ENCODE results near the gene UBE2O.
A peak's percentile ranks its signal among the peaks of the same experiment; 100 is the strongest.

Gene UBE2O

GRCh38 chr17:76383546-76384221 lies 69.3 kb downstream of the UBE2O start:
- ATAC-seq (ENCODE audit: insufficient read depth, low read depth) (peak; percentile 53), DNase-seq (peak; percentile 70)
- Histone ChIP-seq H3K9me3 (ENCODE audit: insufficient read depth, low read length, severe bottlenecking) (no peaks in the 10 kb centered on the region), H3K36me3 (ENCODE audit: insufficient read depth, low read length) (no peaks in the 10 kb centered on the region), H2AFZ (ENCODE audit: low read depth, low read length) (peak overlapping the region; percentile 77), H3K79me2 (ENCODE audit: insufficient read depth, low read length) (no peaks in the 10 kb centered on the region), H3K4me2 (ENCODE audit: insufficient read depth, low read length) (peak overlapping the region; percentile 81), H3K27ac (ENCODE audit: low read length) (peak overlapping the region; percentile 3), H4K20me1 (ENCODE audit: insufficient read depth, low read length) (0 out of 2 replicates have a peak, but pooled peaks cover 3% of the 10 kb centered on the region), H3K4me3 (ENCODE audit: low read depth in 1 of 2, low read length in 2 of 2) (peak overlapping the region; percentile 36 to 56; a peak in 3 of 4 replicates), H3K27me3 (ENCODE audit: insufficient read depth, low read length, poor library complexity) (peaks cover 15% of the 10 kb centered on the region), H3K4me1 (ENCODE audit: insufficient read depth, low read length) (peaks cover 28% of the 10 kb centered on the region), H3K9ac (ENCODE audit: low read depth, low read length) (peak overlapping the region; percentile 72)
- peak; percentile 39 for TF ChIP-seq CTCF (IDR thresholded peaks at IDR 0.05; ENCODE audit: borderline replicate concordance, extremely low read depth, low read length, poor library complexity, severe bottlenecking)
- no peak for TF ChIP-seq EZH2 (IDR thresholded peaks at IDR 0.05; ENCODE audit: borderline replicate concordance, low read depth, low read length, severe bottlenecking)

GRCh38 chr17:76382803-76383545 lies 70.0 kb downstream of the UBE2O start:
- H3K9ac ChIP-seq (ENCODE audit: low read depth, low read length), result peak overlapping the region; percentile 72
- peaks cover 28% of the 10 kb centered on the region for H3K4me1 ChIP-seq (ENCODE audit: insufficient read depth, low read length)

GRCh38 chr17:76382351-76382802 lies 70.6 kb downstream of the UBE2O start:
- no peak for TF ChIP-seq CTCF (IDR thresholded peaks at IDR 0.05; ENCODE audit: borderline replicate concordance, extremely low read depth, low read length, poor library complexity, severe bottlenecking)
- no peak for TF ChIP-seq EZH2 (IDR thresholded peaks at IDR 0.05; ENCODE audit: borderline replicate concordance, low read depth, low read length, severe bottlenecking)
- H3K36me3 ChIP-seq (ENCODE audit: insufficient read depth, low read length), result no peaks in the 10 kb centered on the region
- H3K9ac ChIP-seq (ENCODE audit: low read depth, low read length), result peak overlapping the region; percentile 72; the same call in 1 of the 2 replicates
- no peak for DNase-seq
- H3K4me3 ChIP-seq (ENCODE audit: low read depth in 1 of 2, low read length in 2 of 2), result peak overlapping the region in 1 of 2 experiments; percentile 56; a peak in 3 of 4 replicates
- H4K20me1 ChIP-seq (ENCODE audit: insufficient read depth, low read length), result 0 out of 2 replicates have a peak, but pooled peaks cover 3% of the 10 kb centered on the region
- no peaks in the 10 kb centered on the region for H3K79me2 ChIP-seq (ENCODE audit: insufficient read depth, low read length)
- H3K27ac ChIP-seq (ENCODE audit: low read length), result no peak overlapping the region
- no peak overlapping the region for H2AFZ ChIP-seq (ENCODE audit: low read depth, low read length)
- H3K4me2 ChIP-seq (ENCODE audit: insufficient read depth, low read length), result peak overlapping the region; percentile 81
- no peaks in the 10 kb centered on the region for H3K9me3 ChIP-seq (ENCODE audit: insufficient read depth, low read length, severe bottlenecking)
- no peak for ATAC-seq (ENCODE audit: insufficient read depth, low read depth)
- peaks cover 28% of the 10 kb centered on the region for H3K4me1 ChIP-seq (ENCODE audit: insufficient read depth, low read length)
- H3K27me3 ChIP-seq (ENCODE audit: insufficient read depth, low read length, poor library complexity), result peaks cover 15% of the 10 kb centered on the region

More at GRCh38 chr17:76382803-76383545, 70.0 kb downstream of the UBE2O start:
- TF ChIP-seq CTCF (IDR thresholded peaks at IDR 0.05; ENCODE audit: borderline replicate concordance, extremely low read depth, low read length, poor library complexity, severe bottlenecking), result no peak
- peak; percentile 82 for TF ChIP-seq EZH2 (IDR thresholded peaks at IDR 0.05; ENCODE audit: borderline replicate concordance, low read depth, low read length, severe bottlenecking)
- Histone ChIP-seq H3K4me3 (ENCODE audit: low read depth in 1 of 2, low read length in 2 of 2) (peak overlapping the region; percentile 36 to 56; a peak in 3 of 4 replicates), H3K9me3 (ENCODE audit: insufficient read depth, low read length, severe bottlenecking) (no peaks in the 10 kb centered on the region), H3K79me2 (ENCODE audit: insufficient read depth, low read length) (no peaks in the 10 kb centered on the region), H3K27ac (ENCODE audit: low read length) (no peak overlapping the region), H3K4me2 (ENCODE audit: insufficient read depth, low read length) (peak overlapping the region; percentile 81), H4K20me1 (ENCODE audit: insufficient read depth, low read length) (0 out of 2 replicates have a peak, but pooled peaks cover 3% of the 10 kb centered on the region), H2AFZ (ENCODE audit: low read depth, low read length) (peak overlapping the region; percentile 77), H3K27me3 (ENCODE audit: insufficient read depth, low read length, poor library complexity) (peaks cover 15% of the 10 kb centered on the region), H3K36me3 (ENCODE audit: insufficient read depth, low read length) (no peaks in the 10 kb centered on the region)
- ATAC-seq (ENCODE audit: insufficient read depth, low read depth) (peak; percentile 71), DNase-seq (peak; percentile 75)
